A549 (cell line): ENCODE measurements around the gene CCDC182. TPM values are rescaled to one million over a fixed set of nuclear protein-coding genes. Genes with fewer than 3 reads are reported as not detected.

Experiments
- ATAC-seq, 2 experiments: fragments of 200-7000 bp in 1 of 2; fragments of >200 bp in 1 of 2; cut with Nextera tagmentation in 1 of 2; cut with Tn5 transposase in 1 of 2; 3 replicates each; pipeline versions ENCODE4 v1.8.0 to v1.9.1; 2018 to 2020; ENCODE audit warnings: mild to moderate bottlenecking in 1 of 2, moderate library complexity in 1 of 2
- CTCF ChIA-PET: fragments of 300-600 bp; sonication (Branson Sonifier 250); formaldehyde crosslinking; extraction: SDS; loops from one replicate; lab custom pipeline; 2021; ENCODE audit warnings: antibody characterized with exemption, inconsistent platforms; lab: Yijun Ruan, JAX
- POLR2A ChIA-PET: fragments of 350-600 bp; formaldehyde crosslinking; extraction: SDS; loops from one replicate; lab custom pipeline; 2021; ENCODE audit warnings: antibody characterized with exemption, inconsistent platforms; lab: Yijun Ruan, JAX
- DNase-seq, 2 experiments: peaks; one replicate each; pipeline versions ENCODE4 v3.0.0 to v3.0.0-alpha.2; 2011 to 2016; ENCODE audit warnings: low read depth in 1 of 2, low spot score in 1 of 2
- FAIRE-seq: peaks from 2 replicates; lab custom pipeline; 2011; peaks lifted over from hg19 to GRCh38; lab: Jason Lieb, UNC
- H3K27ac ChIP-seq, 2 experiments: fragments of >200 bp; sonication (Bioruptor Twin); formaldehyde crosslinking; 3 replicates each; pipeline ENCODE4 v1.5.1; 2016 to 2017
- H3K4me1 ChIP-seq: fragments of >200 bp; sonication (Bioruptor Twin); formaldehyde crosslinking; 3 replicates; pipeline ENCODE4 v1.6.1; 2016
- H3K4me2 ChIP-seq: fragments of >200 bp; sonication (Bioruptor Twin); formaldehyde crosslinking; 3 replicates; pipeline ENCODE4 v1.6.1; 2016
- H3K4me3 ChIP-seq: fragments of >200 bp; sonication (Bioruptor Twin); formaldehyde crosslinking; 3 replicates; pipeline ENCODE4 v1.5.1; 2016
- H3K9me3 ChIP-seq: fragments of >200 bp; sonication (Bioruptor Twin); formaldehyde crosslinking; 3 replicates; pipeline ENCODE4 v1.6.1; 2016
- BHLHE40 ChIP-seq: IDR thresholded peaks from 2 replicates; pipeline ENCODE4 v1.6.1; 2012; ENCODE audit warnings: low read depth, low read length, inconsistent platforms
- CBX8 ChIP-seq: fragments of 200-600 bp; sonication (generic); IDR thresholded peaks from 2 replicates; pipeline ENCODE4 v1.6.1; 2016
- CEBPB ChIP-seq, 2 experiments: fragments of >200 bp in 1 of 2; sonication (Bioruptor Twin) in 1 of 2; formaldehyde crosslinking in 1 of 2; IDR thresholded peaks; 2 replicates each; pipeline ENCODE4 v1.6.1; 2012 to 2016
- CHD2 ChIP-seq: fragments of 150-350 bp; IDR thresholded peaks from 2 replicates; pipeline ENCODE4 v1.6.1; 2014; ENCODE audit warnings: low read length; ENCODE audit not compliant: partially characterized antibody
- EHF ChIP-seq: fragments of 250-450 bp; sonication (Bioruptor Pico); IDR thresholded peaks from 2 replicates; pipeline ENCODE4 v1.5.0; 2020; ENCODE audit warnings: mild to moderate bottlenecking
- EHMT2 ChIP-seq: fragments of 200-600 bp; sonication (generic); IDR thresholded peaks from 2 replicates; pipeline ENCODE4 v1.6.1; 2016; ENCODE audit warnings: antibody characterized with exemption, low read depth, mild to moderate bottlenecking, moderate library complexity
- ESRRA ChIP-seq: fragments of 150-350 bp; IDR thresholded peaks from 2 replicates; pipeline ENCODE4 v1.6.1; 2014; ENCODE audit warnings: mild to moderate bottlenecking, low read length, borderline replicate concordance
- FOXS1 ChIP-seq: fragments of 250-450 bp; sonication (Bioruptor Pico); IDR thresholded peaks from 2 replicates; pipeline ENCODE4 v1.5.0; 2020; ENCODE audit warnings: mild to moderate bottlenecking, moderate library complexity
- GATA3 ChIP-seq: IDR thresholded peaks from 2 replicates; pipeline ENCODE4 v1.6.1; 2012; ENCODE audit warnings: borderline replicate concordance
- HOXA7 ChIP-seq: fragments of 250-450 bp; sonication (Bioruptor Pico); IDR thresholded peaks from 2 replicates; pipeline ENCODE4 v1.5.0; 2020; ENCODE audit warnings: mild to moderate bottlenecking, moderate library complexity
- KDM5A ChIP-seq: fragments of 200-600 bp; sonication (generic); IDR thresholded peaks from 2 replicates; pipeline ENCODE4 v1.6.1; 2016; ENCODE audit warnings: antibody characterized with exemption, mild to moderate bottlenecking
- MAFK ChIP-seq: fragments of 450-650 bp; IDR thresholded peaks from 2 replicates; pipeline ENCODE4 v1.6.1; 2014; ENCODE audit not compliant: partially characterized antibody
- MAZ ChIP-seq: fragments of 150-350 bp; IDR thresholded peaks from 2 replicates; pipeline ENCODE4 v1.6.1; 2014; ENCODE audit warnings: antibody characterized with exemption, low read depth, low read length, borderline replicate concordance
- NFE2L2 ChIP-seq: fragments of 150-350 bp; conservative IDR thresholded peaks from 2 replicates; pipeline ENCODE4 v1.6.1; 2014; ENCODE audit warnings: low read length
- NR3C1 ChIP-seq: fragments of >200 bp; sonication (Bioruptor Twin); formaldehyde crosslinking; IDR thresholded peaks from 3 replicates; pipeline ENCODE4 v1.6.1; 2017
- PHF8 ChIP-seq: fragments of 200-600 bp; sonication (generic); IDR thresholded peaks from 2 replicates; pipeline ENCODE4 v1.6.1; 2016; ENCODE audit warnings: low read depth, mild to moderate bottlenecking, antibody characterized with exemption, moderate library complexity, borderline replicate concordance
- RFX5 ChIP-seq: fragments of 450-650 bp; IDR thresholded peaks from 2 replicates; pipeline ENCODE4 v1.7.1; 2014; ENCODE audit warnings: antibody characterized with exemption, mild to moderate bottlenecking, moderate library complexity
- TP53 ChIP-seq: fragments of 250-450 bp; sonication (Bioruptor Pico); IDR thresholded peaks from 2 replicates; pipeline ENCODE4 v1.5.0; 2021; ENCODE audit warnings: mild to moderate bottlenecking, moderate library complexity
- ZFP36 ChIP-seq: fragments of 450-650 bp; IDR thresholded peaks from 2 replicates; pipeline ENCODE4 v1.6.1; 2014; ENCODE audit warnings: borderline replicate concordance; ENCODE audit not compliant: partially characterized antibody
- WGBS: methylation state at CpG from one replicate; pipeline ENCODE4 v1.1.6; 2017; ENCODE audit errors: missing lambda C conversion rate; 5-methylcytosine and 5-hydroxymethylcytosine counted together
- polyA plus RNA-seq, 4 experiments: library from polyadenylated mRNA; depleted of rRNA in 3 of 4; stranded (reverse); fragments of >200 nt; fragmentation: RNase III in 1 of 4; extraction: RNeasy Plus Mini Kit Qiagen cat#74134 plus additional on column Dnase treatment in 1 of 4; gene quantifications; 2 replicates in 3 of 4; 3 replicates in 1 of 4; pipeline ENCODE4 v1.2.3, GENCODE V29; 2011 to 2017
- TF ChIP-seq, protein P1 (sequence below): fragments of >200 bp; sonication (Bioruptor Twin); formaldehyde crosslinking; IDR thresholded peaks from 2 replicates; pipeline ENCODE4 v1.6.1; 2016
- TF ChIP-seq, protein P2 (sequence below): fragments of 250-450 bp; sonication (Bioruptor Pico); IDR thresholded peaks from 2 replicates; pipeline ENCODE4 v1.5.0; 2020; ENCODE audit warnings: low read depth, mild to moderate bottlenecking, moderate library complexity
- TF ChIP-seq, protein P3 (sequence below): IDR thresholded peaks from 2 replicates; pipeline ENCODE4 v1.6.1; 2012
- TF ChIP-seq, protein P4 (sequence below): fragments of 450-650 bp; IDR thresholded peaks from 2 replicates; pipeline ENCODE4 v1.6.1; 2014; ENCODE audit warnings: antibody characterized with exemption
- TF ChIP-seq, protein P5 (sequence below): fragments of >200 bp; sonication (Bioruptor Twin); formaldehyde crosslinking; IDR thresholded peaks from 3 replicates; pipeline ENCODE4 v1.6.1; 2016

CCDC182 gene
- polyA plus RNA-seq, 2 of the 4 experiments (the other 2 are of a cell fraction), result not detected

DNA sequence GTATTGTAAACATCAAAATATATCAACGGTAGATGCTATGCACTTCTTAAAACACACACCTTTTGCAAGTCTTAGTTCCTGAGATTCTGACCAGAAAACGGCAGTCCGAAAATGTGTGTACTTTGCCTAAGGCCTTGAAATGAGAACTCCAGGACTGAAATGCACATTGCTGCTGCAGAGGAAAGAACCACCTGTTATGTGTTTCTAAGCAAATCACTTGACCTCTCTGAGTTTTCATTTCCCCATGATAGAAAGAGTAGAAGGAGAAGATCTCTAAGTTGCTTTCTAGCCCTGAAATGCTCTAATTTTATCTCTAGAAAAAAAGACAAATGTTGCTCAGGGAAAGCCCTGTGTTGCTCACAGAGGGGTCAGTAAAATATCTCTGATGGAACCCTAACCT, 9.9 kb downstream of the CCDC182 start (continued):
- TF ChIP-seq, protein P1, sequence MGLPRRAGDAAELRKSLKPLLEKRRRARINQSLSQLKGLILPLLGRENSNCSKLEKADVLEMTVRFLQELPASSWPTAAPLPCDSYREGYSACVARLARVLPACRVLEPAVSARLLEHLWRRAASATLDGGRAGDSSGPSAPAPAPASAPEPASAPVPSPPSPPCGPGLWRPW, result no peak
- no peak for TF ChIP-seq CEBPB (IDR thresholded peaks at IDR 0.05)
- TF ChIP-seq RFX5, result no peak
- TF ChIP-seq, protein P2, sequence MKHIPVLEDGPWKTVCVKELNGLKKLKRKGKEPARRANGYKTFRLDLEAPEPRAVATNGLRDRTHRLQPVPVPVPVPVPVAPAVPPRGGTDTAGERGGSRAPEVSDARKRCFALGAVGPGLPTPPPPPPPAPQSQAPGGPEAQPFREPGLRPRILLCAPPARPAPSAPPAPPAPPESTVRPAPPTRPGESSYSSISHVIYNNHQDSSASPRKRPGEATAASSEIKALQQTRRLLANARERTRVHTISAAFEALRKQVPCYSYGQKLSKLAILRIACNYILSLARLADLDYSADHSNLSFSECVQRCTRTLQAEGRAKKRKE (CRISPR knock-in tag), result no peak
- TF ChIP-seq CBX8, result no peak
- TF ChIP-seq, protein P3, sequence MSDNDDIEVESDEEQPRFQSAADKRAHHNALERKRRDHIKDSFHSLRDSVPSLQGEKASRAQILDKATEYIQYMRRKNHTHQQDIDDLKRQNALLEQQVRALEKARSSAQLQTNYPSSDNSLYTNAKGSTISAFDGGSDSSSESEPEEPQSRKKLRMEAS, result no peak
- TF ChIP-seq NFE2L2, result no peak
- TF ChIP-seq BHLHE40, result no peak

DNA sequence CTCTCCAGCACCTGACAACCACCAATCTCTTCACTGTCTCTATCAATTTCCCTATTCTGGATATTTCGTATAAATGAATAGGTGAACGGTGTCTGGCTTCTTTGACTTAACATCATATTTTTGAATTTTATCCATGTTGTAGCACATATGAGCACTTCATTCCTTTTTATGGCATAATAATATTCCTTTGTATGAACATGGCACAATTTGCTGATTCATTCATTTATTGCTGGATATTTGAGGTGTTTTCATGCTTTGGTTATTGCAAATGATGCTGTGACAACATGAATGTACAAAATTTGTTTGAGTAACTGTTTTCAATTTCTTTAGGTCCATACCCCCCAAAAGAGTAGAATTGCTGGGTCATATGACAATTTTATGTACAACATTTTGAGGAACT, 12.0 kb downstream of the CCDC182 start:
- Histone ChIP-seq H3K27ac (no peak overlapping the region), H3K4me1 (no peaks in the 10 kb centered on the region), H3K9me3 (no peaks in the 10 kb centered on the region), H3K4me2 (no peak overlapping the region), H3K4me3 (no peak overlapping the region)
- 75% methylated on average over 2 of the region's 2 CpGs for WGBS
- CTCF ChIA-PET, result interaction anchor here (0.6 kb wide), 1 partner anchor 148 kb away, joined by 5 read pairs; no protein-coding TSS in a partner anchor
- TF ChIP-seq MAFK (peak; percentile 92), ZFP36 (no peak)
- ATAC-seq (no peak), DNase-seq (no peak), FAIRE-seq (peak; percentile 32)
- POLR2A ChIA-PET, result no interaction called here

DNA sequence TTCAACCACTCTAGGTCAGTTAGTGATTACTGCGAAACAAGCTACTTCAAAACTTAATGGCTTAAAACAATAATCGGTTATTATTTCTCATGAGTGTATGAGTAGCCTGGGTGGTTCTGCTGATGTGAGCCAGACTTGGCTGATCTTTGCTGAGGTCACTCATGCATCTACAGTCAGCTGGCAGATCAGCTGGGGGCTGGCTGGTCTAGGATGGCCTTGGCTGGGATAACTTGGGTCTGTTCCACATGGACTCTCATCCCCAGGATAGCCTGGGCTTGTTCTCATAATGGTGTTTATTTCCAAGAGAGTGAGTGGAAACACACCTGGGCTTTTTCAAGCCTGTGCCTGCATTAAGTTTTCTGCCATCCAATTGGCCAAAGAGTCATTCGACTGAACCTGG, 13.0 kb downstream of the CCDC182 start:
- Histone ChIP-seq H3K4me3 (no peak overlapping the region), H3K9me3 (no peaks in the 10 kb centered on the region), H3K27ac (no peak overlapping the region), H3K4me1 (no peaks in the 10 kb centered on the region), H3K4me2 (no peak overlapping the region)
- ATAC-seq (no peak), FAIRE-seq (peak; percentile 59), DNase-seq (no peak)
- TF ChIP-seq, protein P3, result no peak
- no peak for TF ChIP-seq GATA3
- TF ChIP-seq PHF8, result no peak
- no peak for TF ChIP-seq NFE2L2
- TF ChIP-seq CHD2, result no peak
- TF ChIP-seq HOXA7 (CRISPR knock-in tag), result no peak
- no peak for TF ChIP-seq NR3C1
- ChIA-PET CTCF (interaction anchor here (0.7 to 2.4 kb wide), 5 partner anchors 8 to 52 kb away, joined by 3 to 9 read pairs (median 3); no protein-coding TSS in a partner anchor), POLR2A (no interaction called here)
- WGBS, result 69% methylated on average over 3 of the region's 3 CpGs

DNA sequence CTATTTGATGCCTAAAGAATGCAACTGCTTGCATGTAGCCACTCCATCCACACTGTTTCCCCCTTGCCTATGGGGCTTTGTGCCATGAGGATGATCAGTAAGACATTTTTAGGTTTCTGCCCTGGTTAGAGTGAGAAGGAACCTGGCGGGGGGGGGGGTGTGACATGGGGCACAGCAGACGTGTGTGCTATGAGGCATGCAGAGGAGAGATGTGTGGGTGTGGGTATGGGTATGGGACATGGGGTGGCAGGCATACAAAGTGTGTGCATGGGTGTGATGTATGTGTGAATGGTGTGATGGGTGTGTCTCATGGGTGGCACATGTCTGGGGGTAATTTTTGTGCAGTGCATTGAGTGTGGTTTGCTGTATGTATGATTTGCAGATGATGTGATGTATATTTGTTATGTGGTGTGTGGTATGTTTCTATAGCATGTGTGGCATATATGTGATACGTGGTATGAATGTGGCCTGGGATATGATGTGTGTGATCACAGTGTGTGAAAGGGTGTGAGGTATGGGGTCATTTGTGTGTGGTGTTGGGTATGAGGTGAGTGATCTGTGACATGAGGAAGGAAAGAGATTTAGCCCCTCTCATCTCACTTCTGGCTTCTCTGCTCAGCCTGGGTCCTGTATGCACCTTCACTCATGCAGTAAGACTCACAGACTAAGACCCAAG, 14.9 kb downstream of the CCDC182 start:
- no peaks in the 10 kb centered on the region for H3K4me1 ChIP-seq
- ATAC-seq (0 out of 6 replicates have a peak, but pooled peaks of 1 of the 2 experiments have one; percentile 9), FAIRE-seq (no peak), DNase-seq (no peak)
- ChIA-PET POLR2A (no interaction called here), CTCF (interaction anchor here (0.6 to 2.4 kb wide), 5 partner anchors 10 to 487 kb away, joined by 3 to 9 read pairs (median 4); no protein-coding TSS in a partner anchor)
- 25% methylated on average over 3 of the region's 3 CpGs for WGBS
- no peak overlapping the region for H3K4me2 ChIP-seq
- H3K27ac ChIP-seq, result no peak overlapping the region
- no peak for TF ChIP-seq KDM5A
- TF ChIP-seq BHLHE40, result no peak
- no peak for TF ChIP-seq EHF (CRISPR knock-in tag)
- no peak for TF ChIP-seq EHMT2
- TF ChIP-seq, protein P4, sequence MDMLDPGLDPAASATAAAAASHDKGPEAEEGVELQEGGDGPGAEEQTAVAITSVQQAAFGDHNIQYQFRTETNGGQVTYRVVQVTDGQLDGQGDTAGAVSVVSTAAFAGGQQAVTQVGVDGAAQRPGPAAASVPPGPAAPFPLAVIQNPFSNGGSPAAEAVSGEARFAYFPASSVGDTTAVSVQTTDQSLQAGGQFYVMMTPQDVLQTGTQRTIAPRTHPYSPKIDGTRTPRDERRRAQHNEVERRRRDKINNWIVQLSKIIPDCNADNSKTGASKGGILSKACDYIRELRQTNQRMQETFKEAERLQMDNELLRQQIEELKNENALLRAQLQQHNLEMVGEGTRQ, result no peak
- no peak for TF ChIP-seq ESRRA
- no peak for TF ChIP-seq MAZ
- no peak for TF ChIP-seq MAFK
- TF ChIP-seq TP53 (CRISPR knock-in tag), result no peak
- TF ChIP-seq, protein P5, sequence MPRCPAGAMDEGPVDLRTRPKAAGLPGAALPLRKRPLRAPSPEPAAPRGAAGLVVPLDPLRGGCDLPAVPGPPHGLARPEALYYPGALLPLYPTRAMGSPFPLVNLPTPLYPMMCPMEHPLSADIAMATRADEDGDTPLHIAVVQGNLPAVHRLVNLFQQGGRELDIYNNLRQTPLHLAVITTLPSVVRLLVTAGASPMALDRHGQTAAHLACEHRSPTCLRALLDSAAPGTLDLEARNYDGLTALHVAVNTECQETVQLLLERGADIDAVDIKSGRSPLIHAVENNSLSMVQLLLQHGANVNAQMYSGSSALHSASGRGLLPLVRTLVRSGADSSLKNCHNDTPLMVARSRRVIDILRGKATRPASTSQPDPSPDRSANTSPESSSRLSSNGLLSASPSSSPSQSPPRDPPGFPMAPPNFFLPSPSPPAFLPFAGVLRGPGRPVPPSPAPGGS, result no peak
- TF ChIP-seq NFE2L2, result no peak
- no peak for TF ChIP-seq FOXS1 (CRISPR knock-in tag)
- H3K4me3 ChIP-seq, result no peak overlapping the region
- H3K9me3 ChIP-seq, result no peaks in the 10 kb centered on the region
